ENCODE results near the gene RASA4B.
A peak's percentile ranks its signal among the peaks of the same experiment; 100 is the strongest.
"Not testable (repeated sequence)": the region's sequence is repeated elsewhere in the genome, so short reads cannot be mapped to it uniquely, and the experiment has no call there.

The RASA4B gene

DNA sequence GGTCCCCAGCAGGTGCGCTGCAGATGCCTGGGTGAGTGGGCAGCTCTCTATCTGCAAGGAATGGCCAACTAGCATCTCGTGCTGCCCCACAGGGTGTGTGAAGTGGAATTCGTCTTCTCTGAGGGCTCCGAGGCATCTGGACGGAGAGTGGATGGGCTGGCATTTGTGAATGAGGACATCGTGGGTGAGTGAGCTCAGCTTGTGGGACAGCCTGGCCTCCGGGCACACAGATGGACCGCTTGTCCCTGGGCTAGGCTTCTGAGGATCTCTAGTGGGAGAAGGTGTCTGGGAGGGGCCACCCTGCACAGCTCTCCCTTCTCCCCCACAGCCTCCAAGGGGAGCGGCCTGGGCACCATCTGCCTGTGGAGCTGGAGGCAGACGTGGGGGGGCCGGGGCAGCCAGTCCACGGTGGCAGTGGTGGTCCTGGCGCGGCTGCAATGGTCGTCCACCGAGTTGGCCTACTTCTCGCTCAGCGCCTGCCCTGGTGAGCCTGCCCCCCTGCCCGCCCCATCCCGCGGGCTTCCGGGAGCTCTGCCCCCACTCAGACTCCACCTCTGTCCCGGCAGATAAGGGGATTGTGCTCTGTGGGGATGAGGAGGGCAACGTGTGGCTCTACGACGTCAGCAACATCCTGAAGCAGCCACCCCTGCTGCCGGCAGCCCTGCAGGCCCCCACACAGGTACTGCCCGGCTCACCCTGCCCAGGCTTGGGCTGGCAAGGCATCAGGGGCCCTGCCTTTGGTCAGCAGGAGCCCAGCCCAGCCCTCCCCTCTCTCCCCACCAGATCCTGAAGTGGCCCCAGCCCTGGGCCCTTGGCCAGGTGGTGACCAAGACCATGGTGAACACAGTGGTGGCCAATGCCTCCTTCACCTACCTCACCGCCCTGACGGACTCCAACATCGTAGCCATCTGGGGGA is 45.2 kb downstream of the RASA4B start:
- DNase-seq = no peak

DNA sequence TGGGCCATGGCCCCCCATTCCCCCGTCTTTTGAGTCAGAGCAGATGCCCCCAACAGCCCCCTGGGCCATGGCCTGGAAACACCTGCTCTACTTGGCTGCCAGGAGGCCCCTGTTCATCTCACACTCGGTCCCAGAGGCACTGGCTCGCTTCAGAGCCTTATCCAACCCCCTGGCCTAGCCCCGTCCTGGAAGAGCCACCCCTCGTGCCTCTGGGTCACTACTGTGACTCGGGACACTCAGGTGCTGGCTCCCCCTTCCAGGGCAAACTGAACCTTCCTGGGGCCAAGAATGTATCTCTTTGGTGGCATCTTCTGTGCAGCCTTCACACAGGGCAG is 45.8 kb downstream of the RASA4B start:
- DNase-seq = no peak

- no peak for DNase-seq
Observed at GRCh38 chr7:102469972-102470825, 47.4 kb downstream of the RASA4B start.

- no peak for DNase-seq
Observed at GRCh38 chr7:102469351-102469971, 48.1 kb downstream of the RASA4B start.

GRCh38 chr7:102468478-102469350 is 48.9 kb downstream of the RASA4B start:
- no peak for DNase-seq

DNA sequence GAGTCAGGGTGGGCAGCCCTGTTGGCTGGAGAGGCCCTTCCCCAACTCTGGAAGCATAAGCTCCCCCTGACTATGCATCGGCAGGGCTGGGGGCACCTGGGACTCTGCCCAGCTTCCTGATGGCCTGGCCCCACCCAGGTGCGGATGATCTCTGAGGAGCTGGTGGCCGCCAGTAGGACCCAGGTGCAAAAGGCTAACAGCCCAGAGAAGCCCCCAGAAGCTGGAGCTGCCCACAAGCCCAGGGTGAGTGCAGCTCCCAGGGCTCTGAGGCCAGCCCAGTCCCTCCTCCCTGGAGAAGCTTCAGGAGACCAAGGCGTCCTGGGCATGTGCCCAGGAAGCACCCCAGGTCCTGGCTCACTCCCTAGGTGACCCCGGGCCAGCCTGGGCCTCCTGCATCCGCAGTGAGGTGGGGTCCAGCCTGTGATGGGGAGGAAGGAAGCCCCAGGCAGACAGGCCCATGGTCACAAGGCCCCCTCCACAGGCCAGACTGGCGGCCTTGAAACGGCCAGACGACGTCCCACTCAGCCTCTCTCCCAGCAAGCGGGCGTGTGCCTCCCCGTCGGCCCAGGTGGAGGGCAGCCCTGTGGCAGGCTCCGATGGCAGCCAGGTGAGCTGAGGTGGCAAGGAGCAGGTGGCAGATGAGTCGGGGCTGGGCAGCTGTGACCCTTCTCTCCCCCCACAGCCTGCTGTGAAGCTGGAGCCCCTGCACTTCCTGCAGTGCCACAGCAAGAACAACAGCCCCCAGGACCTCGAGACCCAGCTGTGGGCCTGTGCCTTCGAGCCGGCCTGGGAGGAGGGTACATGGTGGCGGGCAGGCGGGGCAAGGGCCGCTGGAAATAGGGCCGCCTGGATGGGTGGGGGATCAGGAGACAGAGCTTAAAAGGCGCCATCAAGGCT is 49.7 kb downstream of the RASA4B start:
- no peak for DNase-seq

DNA sequence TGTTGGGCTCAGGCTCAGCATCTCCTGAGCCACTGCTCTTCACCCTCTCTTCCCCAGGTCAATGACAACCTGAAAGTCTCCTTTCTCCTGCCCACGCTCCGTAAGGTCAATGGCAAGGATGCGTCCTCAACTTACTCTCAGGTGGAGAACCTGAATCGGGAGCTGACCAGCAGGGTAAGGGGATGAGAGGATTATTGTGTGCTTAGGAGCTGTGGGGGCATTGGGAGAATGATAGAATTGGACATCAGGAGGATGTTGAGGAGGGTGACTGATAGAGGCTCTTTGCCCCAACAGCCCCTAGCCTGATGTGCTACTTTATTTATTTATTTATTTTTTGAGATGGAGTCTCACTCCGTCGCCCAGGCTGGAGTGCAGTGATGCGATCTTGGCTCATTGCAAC is 51.5 kb downstream of the RASA4B start:
- no peak for DNase-seq

DNA sequence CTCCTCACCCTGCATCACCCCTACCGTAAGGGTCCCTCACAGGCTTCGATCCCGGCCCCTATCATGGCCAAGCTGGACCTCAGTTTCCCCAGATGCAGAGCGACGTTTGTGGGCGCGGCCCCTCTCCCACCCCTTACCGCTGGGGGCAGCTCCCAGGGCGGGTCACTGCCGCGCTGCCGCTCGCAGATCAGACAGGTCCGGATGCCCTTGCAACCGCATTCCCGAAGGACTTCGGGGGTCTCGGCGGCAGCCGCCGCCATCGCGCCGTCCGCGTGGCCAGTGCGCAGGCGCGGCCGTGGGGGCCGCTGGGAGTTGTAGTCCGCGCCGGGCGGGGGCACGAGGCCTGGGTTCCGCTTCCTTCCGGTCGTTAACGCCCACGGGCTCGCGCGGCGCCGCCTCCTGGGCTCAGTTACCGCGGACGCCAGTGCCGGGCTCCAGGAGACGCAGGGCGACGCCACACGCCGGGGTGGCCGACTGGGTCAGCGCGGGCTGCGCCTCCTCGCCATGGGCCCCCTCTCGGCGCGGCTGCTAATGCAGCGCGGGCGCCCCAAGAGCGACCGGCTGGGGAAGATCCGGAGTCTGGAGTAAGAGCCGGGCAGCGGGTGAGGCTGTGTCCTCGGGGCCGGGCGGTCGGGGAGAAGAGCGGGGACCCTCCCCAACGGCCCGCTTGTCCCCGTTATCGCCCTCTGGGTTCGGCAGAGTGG is 52.8 kb downstream of the RASA4B start, which contains the start of the genes ALKBH4 and LRWD1:
TSS of gene ALKBH4 (minus strand) at position 287 of the 704 bp plus-strand sequence. CDS start at position 260, 27 bp downstream.
TSS of gene LRWD1 (plus strand) at position 408 of the 704 bp plus-strand sequence. CDS start at position 505, 97 bp downstream.
- peak; percentile 98 for DNase-seq

DNA sequence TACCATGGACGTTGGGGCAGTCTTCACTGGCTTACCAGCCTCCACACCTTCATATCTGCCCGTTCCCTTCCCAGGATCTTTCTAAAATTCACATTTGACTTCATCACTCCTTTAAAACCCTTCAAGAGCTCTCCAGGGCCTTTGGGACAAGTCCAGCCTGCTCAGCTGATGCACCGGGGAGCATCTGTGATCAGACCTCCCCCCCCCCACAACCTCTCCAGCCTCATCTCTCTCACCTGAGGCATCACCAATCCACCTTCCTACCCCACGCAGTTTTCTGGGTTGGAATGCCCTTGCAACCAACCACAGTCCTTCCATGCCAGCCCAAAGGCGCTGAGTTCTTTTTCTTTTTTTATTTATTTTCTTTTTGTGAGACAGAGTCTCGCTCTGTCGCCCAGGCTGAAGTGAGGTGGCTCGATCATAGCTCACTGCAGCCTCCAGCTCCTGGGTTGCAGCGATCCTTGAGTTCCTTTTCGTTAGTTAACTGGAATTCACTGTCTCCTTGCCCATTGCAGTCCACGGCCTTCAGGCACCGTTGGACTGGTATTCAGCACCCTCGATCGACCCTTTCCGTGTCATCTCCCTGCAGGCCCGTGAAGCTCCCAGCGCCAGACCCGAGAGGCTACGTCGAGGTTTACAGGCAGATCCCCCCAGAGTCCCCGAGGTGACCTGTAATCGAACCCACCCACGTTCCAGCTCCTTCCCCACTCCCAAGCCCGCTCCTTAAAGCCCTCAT is 53.6 kb downstream of the RASA4B start:
- DNase-seq = peak; percentile 36

- DNase-seq = no peak
Observed at GRCh38 chr7:102460467-102460866, 57.1 kb downstream of the RASA4B start.

DNA sequence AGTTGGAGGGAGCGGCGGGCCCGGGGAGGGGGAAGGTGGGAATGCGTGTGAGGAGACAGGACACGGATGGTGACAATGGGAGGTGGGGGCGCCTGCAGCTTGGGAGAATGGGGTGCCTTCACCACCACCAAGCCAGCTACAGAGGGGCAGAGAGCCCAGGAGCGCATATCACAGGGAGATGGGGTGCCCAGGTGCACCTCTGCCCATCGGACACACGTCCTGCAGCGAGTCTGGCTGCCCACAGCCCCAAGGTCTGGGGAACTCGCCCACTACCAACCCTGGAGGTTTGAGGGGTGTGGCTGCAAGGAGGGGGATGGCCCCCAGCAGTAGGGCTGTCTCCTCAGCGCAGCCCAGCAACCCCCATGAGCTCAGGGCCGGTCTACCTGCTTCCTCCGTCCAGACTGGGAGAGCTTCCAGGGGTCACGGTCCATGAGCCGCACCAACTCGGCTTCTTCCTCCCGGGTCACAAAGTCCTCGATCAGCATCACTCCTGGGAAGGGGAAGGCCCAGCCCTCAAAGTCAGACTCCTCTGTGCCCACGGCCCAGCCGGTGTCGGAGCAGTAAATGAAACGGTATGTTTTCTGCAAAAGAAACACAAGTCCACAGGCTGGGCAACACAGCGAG is 58.2 kb downstream of the RASA4B start:
- DNase-seq = no peak

DNA sequence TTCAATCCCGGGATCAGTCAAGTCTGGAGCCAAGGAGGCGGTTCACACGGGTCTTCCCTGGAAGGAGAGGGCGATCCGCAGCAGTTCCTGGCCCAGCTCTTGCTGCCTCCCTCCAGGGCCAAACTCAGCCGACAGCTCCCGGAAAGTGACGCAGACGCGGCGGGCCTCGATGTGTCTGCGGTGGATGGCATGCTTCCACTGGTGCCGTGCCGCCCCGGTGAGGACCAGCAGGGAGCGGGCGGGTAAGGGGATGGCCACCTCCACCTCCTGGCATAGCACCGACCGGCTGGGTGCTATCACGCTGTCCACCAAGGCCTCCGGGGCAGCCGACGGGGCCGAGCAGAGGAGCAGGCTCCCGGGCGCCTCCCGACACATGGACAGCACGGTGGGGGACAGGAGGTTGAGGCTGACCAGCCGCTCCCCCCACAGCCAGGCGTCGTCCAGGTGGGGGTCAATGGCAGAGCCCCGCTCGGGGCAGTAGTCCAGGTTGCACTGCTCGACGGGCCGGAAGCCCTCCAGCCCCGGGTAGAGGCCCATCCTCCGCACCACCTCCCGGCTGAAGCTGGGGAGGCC is 60.1 kb downstream of the RASA4B start:
- no peak for DNase-seq

DNA sequence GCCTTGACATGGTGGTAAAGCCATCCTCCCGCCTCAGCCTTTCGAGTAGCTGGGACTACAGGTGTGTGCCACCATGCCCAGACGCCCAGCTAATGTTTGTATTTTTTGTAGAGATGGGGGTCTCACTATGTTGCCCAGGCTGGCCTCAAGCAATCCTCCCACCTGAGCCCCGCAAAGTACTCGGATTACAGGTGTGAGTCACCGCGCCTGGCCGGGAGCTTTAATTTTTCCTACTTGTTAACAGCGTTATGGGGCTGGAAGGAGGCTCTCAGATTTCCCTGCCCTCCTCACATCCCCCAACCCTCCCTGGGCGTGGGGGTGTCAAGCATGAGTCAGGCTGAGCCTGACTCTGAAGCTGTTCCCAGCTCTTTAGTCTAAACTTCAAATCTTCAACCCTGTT is 61.2 kb downstream of the RASA4B start:
- no peak for DNase-seq

DNA sequence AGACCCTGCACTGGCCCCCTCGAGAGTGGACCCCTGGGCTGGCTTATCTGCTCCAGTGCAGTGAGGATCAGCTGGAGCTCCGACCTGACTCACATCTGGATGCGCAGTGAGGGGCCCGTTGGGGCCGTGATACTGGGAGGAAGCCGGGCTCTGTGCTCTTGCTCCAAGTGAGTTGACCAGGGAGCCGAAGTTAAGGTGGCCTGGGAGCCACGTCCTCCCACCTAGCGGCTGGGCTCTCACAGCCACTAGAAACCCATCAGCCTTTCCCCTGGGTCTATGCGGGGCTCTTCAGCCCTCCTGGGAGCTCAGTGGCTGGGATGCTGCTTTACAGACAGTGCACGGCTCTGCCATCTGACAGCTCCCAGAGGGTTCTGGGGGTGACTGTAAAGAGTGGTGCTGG is 62.0 kb downstream of the RASA4B start:
- no peak for DNase-seq

GRCh38 chr7:102454932-102455331 is 62.6 kb downstream of the RASA4B start:
- DNase-seq = not testable (repeated sequence)

GRCh38 chr7:102454468-102454867 is 63.1 kb downstream of the RASA4B start:
- DNase-seq = no peak

- DNase-seq = no peak
Observed at GRCh38 chr7:102453319-102453718, 64.3 kb downstream of the RASA4B start.

DNA sequence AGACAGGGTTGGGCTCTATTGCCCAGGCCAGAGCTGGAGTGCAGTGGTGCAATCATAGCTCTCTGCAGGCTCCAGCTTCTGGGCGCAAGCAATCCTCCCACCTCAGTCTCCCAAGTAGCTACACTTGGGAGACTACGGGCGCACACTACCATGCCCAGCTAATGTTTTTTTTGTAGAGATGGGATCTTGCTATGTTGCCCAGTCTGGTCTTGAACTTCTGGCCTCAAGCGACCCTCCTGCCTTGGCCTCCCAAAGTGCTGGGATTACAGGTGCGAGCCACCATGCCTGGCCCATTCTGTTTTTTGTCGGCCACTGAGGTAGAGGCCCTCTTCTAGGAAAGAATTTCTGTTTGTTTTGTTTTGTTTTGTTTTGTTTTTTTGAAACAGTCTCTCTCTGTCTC is 65.1 kb downstream of the RASA4B start:
- no peak for DNase-seq

All from RPMI8226 (cell line).